ENCODE measurements around the gene GRB7. TPM values are rescaled to one million over a fixed set of nuclear protein-coding genes. Genes with fewer than 3 reads are reported as not detected.
"Not testable (repeated sequence)": the region's sequence is repeated elsewhere in the genome, so short reads cannot be mapped to it uniquely, and the experiment has no call there.

GRB7 gene
- polyA plus RNA-seq, 1 donor: 35.9 TPM

GRCh38 chr17:39719563-39720355 lies 18.0 kb upstream of the GRB7 start:
- H3K4me1 ChIP-seq (ENCODE audit: control insufficient read depth, insufficient read depth, low read length): no peaks in the 10 kb centered on the region
- DNase-seq: no peak
- H3K4me3 ChIP-seq (ENCODE audit: low read length): no peak overlapping the region
- H3K9me3 ChIP-seq (ENCODE audit: control insufficient read depth, low read depth, low read length): no peaks in the 10 kb centered on the region
- no peaks in the 10 kb centered on the region for H3K27me3 ChIP-seq (ENCODE audit: control insufficient read depth, insufficient read depth, low read length)
- H3K27ac ChIP-seq (ENCODE audit: low read length): no peak overlapping the region
- peaks cover 81% of the 10 kb centered on the region for H3K36me3 ChIP-seq (ENCODE audit: control insufficient read depth, insufficient read depth, low read length)
- WGBS (ENCODE audit: insufficient coverage, low lambda C conversion rate): 90% methylated on average over 2 of the region's 7 CpGs

- no peaks in the 10 kb centered on the region for H3K27me3 ChIP-seq (ENCODE audit: control insufficient read depth, insufficient read depth, low read length)
- peaks cover 83% of the 10 kb centered on the region for H3K36me3 ChIP-seq (ENCODE audit: control insufficient read depth, insufficient read depth, low read length)
- no CpG with 5 or more reads among the region's 6 CpGs for WGBS (ENCODE audit: insufficient coverage, low lambda C conversion rate)
- no peak overlapping the region for H3K4me3 ChIP-seq (ENCODE audit: low read length)
- H3K4me1 ChIP-seq (ENCODE audit: control insufficient read depth, insufficient read depth, low read length): no peaks in the 10 kb centered on the region
- H3K9me3 ChIP-seq (ENCODE audit: control insufficient read depth, low read depth, low read length): no peaks in the 10 kb centered on the region
- no peak for DNase-seq
- no peak overlapping the region for H3K27ac ChIP-seq (ENCODE audit: low read length)
Observed at GRCh38 chr17:39722104-39722503, 15.6 kb upstream of the GRB7 start.

GRCh38 chr17:39722965-39723848 lies 14.5 kb upstream of the GRB7 start:
- H3K27me3 ChIP-seq (ENCODE audit: control insufficient read depth, insufficient read depth, low read length): no peaks in the 10 kb centered on the region
- DNase-seq: no peak
- peaks cover 85% of the 10 kb centered on the region for H3K36me3 ChIP-seq (ENCODE audit: control insufficient read depth, insufficient read depth, low read length)
- H3K9me3 ChIP-seq (ENCODE audit: control insufficient read depth, low read depth, low read length): no peaks in the 10 kb centered on the region
- H3K4me1 ChIP-seq (ENCODE audit: control insufficient read depth, insufficient read depth, low read length): no peaks in the 10 kb centered on the region
- 100% methylated on average over 2 of the region's 34 CpGs for WGBS (ENCODE audit: insufficient coverage, low lambda C conversion rate)
- H3K27ac ChIP-seq (ENCODE audit: low read length): no peak overlapping the region
- H3K4me3 ChIP-seq (ENCODE audit: low read length): no peak overlapping the region

GRCh38 chr17:39724731-39725130 lies 13.0 kb upstream of the GRB7 start:
- Histone ChIP-seq H3K27me3 (ENCODE audit: control insufficient read depth, insufficient read depth, low read length) (no peaks in the 10 kb centered on the region), H3K36me3 (ENCODE audit: control insufficient read depth, insufficient read depth, low read length) (peaks cover 84% of the 10 kb centered on the region), H3K9me3 (ENCODE audit: control insufficient read depth, low read depth, low read length) (no peaks in the 10 kb centered on the region), H3K4me1 (ENCODE audit: control insufficient read depth, insufficient read depth, low read length) (peaks cover 3% of the 10 kb centered on the region), H3K4me3 (ENCODE audit: low read length) (no peak overlapping the region), H3K27ac (ENCODE audit: low read length) (no peak overlapping the region)
- no CpG with 5 or more reads among the region's 13 CpGs for WGBS (ENCODE audit: insufficient coverage, low lambda C conversion rate)
- no peak for DNase-seq

- H3K4me3 ChIP-seq (ENCODE audit: low read length); H3K4me1 ChIP-seq (ENCODE audit: control insufficient read depth, insufficient read depth, low read length); H3K27me3 ChIP-seq (ENCODE audit: control insufficient read depth, insufficient read depth, low read length); H3K9me3 ChIP-seq (ENCODE audit: control insufficient read depth, low read depth, low read length); H3K27ac ChIP-seq (ENCODE audit: low read length); DNase-seq: not testable (repeated sequence)
- WGBS (ENCODE audit: insufficient coverage, low lambda C conversion rate): 100% methylated on average over 1 of the region's 1 CpG
- H3K36me3 ChIP-seq (ENCODE audit: control insufficient read depth, insufficient read depth, low read length): peaks cover 74% of the 10 kb centered on the region
Observed at GRCh38 chr17:39725923-39726322, 11.8 kb upstream of the GRB7 start.

GRCh38 chr17:39726617-39727016 lies 11.1 kb upstream of the GRB7 start:
- Histone ChIP-seq H3K27ac (ENCODE audit: low read length) (no peak overlapping the region), H3K36me3 (ENCODE audit: control insufficient read depth, insufficient read depth, low read length) (peaks cover 72% of the 10 kb centered on the region), H3K4me1 (ENCODE audit: control insufficient read depth, insufficient read depth, low read length) (peaks cover 7% of the 10 kb centered on the region), H3K9me3 (ENCODE audit: control insufficient read depth, low read depth, low read length) (no peaks in the 10 kb centered on the region), H3K4me3 (ENCODE audit: low read length) (no peak overlapping the region), H3K27me3 (ENCODE audit: control insufficient read depth, insufficient read depth, low read length) (no peaks in the 10 kb centered on the region)
- no peak for DNase-seq
- no CpG with 5 or more reads among the region's 9 CpGs for WGBS (ENCODE audit: insufficient coverage, low lambda C conversion rate)

- Histone ChIP-seq H3K27me3 (ENCODE audit: control insufficient read depth, insufficient read depth, low read length) (no peaks in the 10 kb centered on the region), H3K9me3 (ENCODE audit: control insufficient read depth, low read depth, low read length) (no peaks in the 10 kb centered on the region), H3K4me1 (ENCODE audit: control insufficient read depth, insufficient read depth, low read length) (peaks cover 7% of the 10 kb centered on the region), H3K27ac (ENCODE audit: low read length) (no peak overlapping the region), H3K36me3 (ENCODE audit: control insufficient read depth, insufficient read depth, low read length) (peaks cover 65% of the 10 kb centered on the region), H3K4me3 (ENCODE audit: low read length) (no peak overlapping the region)
- no CpG with 5 or more reads among the region's 10 CpGs for WGBS (ENCODE audit: insufficient coverage, low lambda C conversion rate)
- DNase-seq: no peak
Observed at GRCh38 chr17:39727556-39727955, 10.2 kb upstream of the GRB7 start.

- DNase-seq: no peak
- H3K36me3 ChIP-seq (ENCODE audit: control insufficient read depth, insufficient read depth, low read length): peaks cover 49% of the 10 kb centered on the region
- H3K4me1 ChIP-seq (ENCODE audit: control insufficient read depth, insufficient read depth, low read length): peaks cover 7% of the 10 kb centered on the region
- no peaks in the 10 kb centered on the region for H3K9me3 ChIP-seq (ENCODE audit: control insufficient read depth, low read depth, low read length)
- no CpG with 5 or more reads among the region's 6 CpGs for WGBS (ENCODE audit: insufficient coverage, low lambda C conversion rate)
- peak overlapping the region; percentile 74 for H3K27ac ChIP-seq (ENCODE audit: low read length)
- no peaks in the 10 kb centered on the region for H3K27me3 ChIP-seq (ENCODE audit: control insufficient read depth, insufficient read depth, low read length)
- H3K4me3 ChIP-seq (ENCODE audit: low read length): peak overlapping the region; percentile 76
Observed at GRCh38 chr17:39729280-39729851, 8.4 kb upstream of the GRB7 start.

GRCh38 chr17:39730095-39730921 lies 7.4 kb upstream of the GRB7 start, which contains the start of gene MIEN1:
Gene MIEN1, minus strand, starts transcription at chr17:39730532. Its CDS starts 37 bp downstream, at chr17:39730495.
- 40% methylated on average over 1 of the region's 65 CpGs for WGBS (ENCODE audit: insufficient coverage, low lambda C conversion rate)
- Histone ChIP-seq H3K27me3 (ENCODE audit: control insufficient read depth, insufficient read depth, low read length) (no peaks in the 10 kb centered on the region), H3K36me3 (ENCODE audit: control insufficient read depth, insufficient read depth, low read length) (peaks cover 40% of the 10 kb centered on the region), H3K4me3 (ENCODE audit: low read length) (peak within 1 kb of the TSS; percentile 76), H3K9me3 (ENCODE audit: control insufficient read depth, low read depth, low read length) (no peaks in the 10 kb centered on the region), H3K4me1 (ENCODE audit: control insufficient read depth, insufficient read depth, low read length) (peaks cover 7% of the 10 kb centered on the region), H3K27ac (ENCODE audit: low read length) (peak within 1 kb of the TSS; percentile 74)
- DNase-seq: peak; percentile 84 to 87
